Measurements from ENCODE around the gene CACNA2D3.

- TF ChIP-seq EZH2 (optimal IDR thresholded peaks at IDR 0.05; ENCODE audit: low read depth, low read length) (no peak), CTCF (IDR thresholded peaks at IDR 0.05; ENCODE audit: low read length) (no peak)
These were observed 17.3 kb downstream of the CACNA2D3 start for GRCh38 chr3:54139630-54140029.
